Ascending aorta (tissue), 2 donors: Measurements from ENCODE around the gene MTPN. TPM values are rescaled to one million over a fixed set of nuclear protein-coding genes. Genes with fewer than 3 reads are reported as not detected.

ENCODE experiments used
- DNase-seq, 2 donors: peaks; one replicate each; pipeline ENCODE4 v3.0.0-alpha.2; 2019; ENCODE audit warnings: low spot score in 2 of 2
- H3K27ac ChIP-seq, 2 donors: fragments of 200-600 bp; sonication (generic); one replicate each; pipeline ENCODE4 v1.5.1; 2016 to 2017; ENCODE audit warnings: mild to moderate bottlenecking in 1 of 2
- H3K27me3 ChIP-seq: fragments of 200-600 bp; sonication (generic); one replicate; pipeline ENCODE4 v1.5.1; 2017
- H3K36me3 ChIP-seq, 2 donors: fragments of 200-600 bp; sonication (generic); one replicate each; pipeline ENCODE4 v1.5.1; 2016
- H3K4me1 ChIP-seq, 2 donors: fragments of 200-600 bp; sonication (generic); one replicate each; pipeline ENCODE4 v1.5.1; 2016 to 2017; ENCODE audit warnings: mild to moderate bottlenecking in 1 of 2
- H3K4me3 ChIP-seq, 2 donors: fragments of 200-600 bp; sonication (generic); one replicate each; pipeline ENCODE4 v1.5.1; 2016 to 2017; ENCODE audit warnings: mild to moderate bottlenecking in 1 of 2
- H3K9me3 ChIP-seq, 2 donors: fragments of 200-600 bp; sonication (generic); one replicate each; pipeline ENCODE4 v1.5.1; 2016
- intact Hi-C: fragments of 100-400 bp; cut with DNase I; formaldehyde crosslinking; loops from one replicate; pipeline ENCODE4 v1.15.1; 2023
- total RNA-seq: library from RNA; depleted of rRNA; stranded (reverse); fragments of >200 nt; gene quantifications from one replicate; pipeline ENCODE4 v1.1.0, GENCODE V29; 2016
- TF ChIP-seq, protein P1 (sequence below), 3 experiments: fragments of 200-600 bp in 2 of 3; fragments of 450-650 bp in 1 of 3; sonication (generic) in 2 of 3; IDR thresholded peaks; one replicate each; pipeline ENCODE4 v1.5.1; 2016 to 2019; ENCODE audit warnings: antibody characterized with exemption in 3 of 3, mild to moderate bottlenecking in 1 of 3, moderate library complexity in 1 of 3

Gene MTPN
- total RNA-seq, 1 donor from 2014 or later, result 43.5 TPM

DNA sequence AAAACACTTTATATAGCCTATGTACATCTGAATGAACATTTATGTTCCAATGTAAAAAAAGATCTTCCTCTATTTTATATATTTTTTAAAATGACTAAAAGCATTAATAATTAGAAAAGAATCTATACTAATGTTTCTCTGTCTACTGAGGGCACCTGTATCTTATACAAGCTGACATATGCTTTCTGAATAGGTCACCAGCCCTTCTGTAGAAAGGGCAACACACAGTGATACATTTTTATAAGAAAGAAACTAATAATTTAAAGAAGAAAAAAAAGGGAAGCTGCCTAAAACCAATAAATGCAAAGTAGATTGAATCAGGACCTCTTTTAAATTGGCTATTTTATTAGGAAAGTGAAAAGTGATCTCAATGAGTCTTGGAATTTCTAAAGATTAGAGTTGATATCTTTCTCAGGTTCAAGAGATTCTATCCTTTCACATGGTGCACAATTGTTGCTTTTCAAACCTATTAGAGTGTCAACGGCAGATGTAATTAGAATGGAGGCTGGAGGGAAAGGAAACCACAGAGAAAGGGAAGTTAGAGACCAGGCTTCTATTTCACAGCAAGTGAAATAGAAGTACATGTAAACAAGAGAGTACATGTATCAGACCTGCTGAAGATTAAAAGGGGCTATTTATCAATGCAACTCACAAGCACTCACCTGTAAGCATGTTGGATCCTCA lies 6.3 kb downstream of the MTPN start:
- DNase-seq, result no peak
- H3K27me3 ChIP-seq, result no peaks in the 10 kb centered on the region
- TF ChIP-seq, protein P1, sequence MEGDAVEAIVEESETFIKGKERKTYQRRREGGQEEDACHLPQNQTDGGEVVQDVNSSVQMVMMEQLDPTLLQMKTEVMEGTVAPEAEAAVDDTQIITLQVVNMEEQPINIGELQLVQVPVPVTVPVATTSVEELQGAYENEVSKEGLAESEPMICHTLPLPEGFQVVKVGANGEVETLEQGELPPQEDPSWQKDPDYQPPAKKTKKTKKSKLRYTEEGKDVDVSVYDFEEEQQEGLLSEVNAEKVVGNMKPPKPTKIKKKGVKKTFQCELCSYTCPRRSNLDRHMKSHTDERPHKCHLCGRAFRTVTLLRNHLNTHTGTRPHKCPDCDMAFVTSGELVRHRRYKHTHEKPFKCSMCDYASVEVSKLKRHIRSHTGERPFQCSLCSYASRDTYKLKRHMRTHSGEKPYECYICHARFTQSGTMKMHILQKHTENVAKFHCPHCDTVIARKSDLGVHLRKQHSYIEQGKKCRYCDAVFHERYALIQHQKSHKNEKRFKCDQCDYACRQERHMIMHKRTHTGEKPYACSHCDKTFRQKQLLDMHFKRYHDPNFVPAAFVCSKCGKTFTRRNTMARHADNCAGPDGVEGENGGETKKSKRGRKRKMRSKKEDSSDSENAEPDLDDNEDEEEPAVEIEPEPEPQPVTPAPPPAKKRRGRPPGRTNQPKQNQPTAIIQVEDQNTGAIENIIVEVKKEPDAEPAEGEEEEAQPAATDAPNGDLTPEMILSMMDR (IDR thresholded peaks at IDR 0.05), result no peak
- H3K4me1 ChIP-seq, result peaks cover 0 to 21% of the 10 kb centered on the region in 2 donors
- no peak overlapping the region for H3K4me3 ChIP-seq
- H3K27ac ChIP-seq, result peak overlapping the region in 1 of 2 donors; percentile 4
- intact Hi-C loops, result no loop called here
- H3K9me3 ChIP-seq, result no peaks in the 10 kb centered on the region
- peaks cover 0 to 4% of the 10 kb centered on the region in 2 donors for H3K36me3 ChIP-seq

DNA sequence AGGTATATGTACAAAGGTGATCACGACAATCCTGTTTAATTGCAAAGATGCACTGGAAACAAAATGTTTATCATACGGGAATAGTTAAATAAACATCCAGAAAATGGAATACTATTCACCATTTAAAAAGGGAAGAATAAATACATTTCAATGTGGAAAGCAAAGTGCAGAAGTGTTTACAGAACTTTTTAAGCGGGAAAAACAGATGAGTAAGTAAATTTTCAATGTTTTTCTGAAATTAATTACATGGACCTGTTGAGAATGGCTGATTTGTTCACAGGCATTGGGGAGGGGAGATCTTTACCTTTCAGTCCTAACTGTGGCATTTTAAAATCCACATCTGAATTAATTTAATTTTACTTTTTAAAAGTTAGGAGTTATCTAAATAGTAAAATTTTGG lies 7.1 kb downstream of the MTPN start:
- H3K27me3 ChIP-seq, result no peaks in the 10 kb centered on the region
- TF ChIP-seq, protein P1 (IDR thresholded peaks at IDR 0.05), result no peak
- no peaks in the 10 kb centered on the region for H3K9me3 ChIP-seq
- peaks cover 0 to 15% of the 10 kb centered on the region in 2 donors for H3K4me1 ChIP-seq
- intact Hi-C loops, result no loop called here
- DNase-seq, result no peak
- H3K4me3 ChIP-seq, result no peak overlapping the region
- H3K27ac ChIP-seq, result no peak overlapping the region
- peaks cover 0 to 4% of the 10 kb centered on the region in 2 donors for H3K36me3 ChIP-seq

DNA sequence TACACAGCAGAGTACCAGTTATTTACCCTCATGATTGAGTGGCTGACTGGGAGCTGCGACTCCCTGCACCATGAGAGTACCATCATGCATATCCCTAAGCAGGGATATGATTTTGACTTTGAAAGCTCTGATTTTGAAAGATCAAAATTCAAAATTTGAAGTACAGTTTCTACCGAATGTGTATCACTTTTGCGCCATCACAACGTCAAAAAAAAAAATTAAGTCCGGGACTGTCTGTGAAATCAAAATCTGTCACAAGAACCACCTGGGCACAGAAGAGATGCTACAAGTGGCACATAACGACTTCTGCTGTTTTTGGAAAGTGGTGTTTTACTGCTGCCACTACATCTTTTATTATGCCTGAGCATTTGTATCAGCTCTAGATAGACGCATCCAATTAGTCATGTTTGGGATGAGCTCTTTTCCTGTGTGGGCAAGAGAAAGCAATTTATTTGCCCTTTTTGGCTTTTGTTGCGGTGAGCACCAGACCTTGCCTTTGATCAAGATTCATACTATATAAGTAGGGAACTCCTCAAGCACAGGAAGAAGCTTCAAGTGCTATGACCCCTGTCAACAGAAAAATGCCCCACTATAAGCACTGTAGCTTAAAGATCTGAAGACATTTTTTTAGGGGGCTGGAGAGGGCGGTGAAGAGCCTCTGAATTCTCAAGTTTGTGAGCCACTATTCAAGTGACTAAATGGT lies 10.7 kb downstream of the MTPN start:
- intact Hi-C loops, result no loop called here
- TF ChIP-seq, protein P1 (IDR thresholded peaks at IDR 0.05), result no peak

DNA sequence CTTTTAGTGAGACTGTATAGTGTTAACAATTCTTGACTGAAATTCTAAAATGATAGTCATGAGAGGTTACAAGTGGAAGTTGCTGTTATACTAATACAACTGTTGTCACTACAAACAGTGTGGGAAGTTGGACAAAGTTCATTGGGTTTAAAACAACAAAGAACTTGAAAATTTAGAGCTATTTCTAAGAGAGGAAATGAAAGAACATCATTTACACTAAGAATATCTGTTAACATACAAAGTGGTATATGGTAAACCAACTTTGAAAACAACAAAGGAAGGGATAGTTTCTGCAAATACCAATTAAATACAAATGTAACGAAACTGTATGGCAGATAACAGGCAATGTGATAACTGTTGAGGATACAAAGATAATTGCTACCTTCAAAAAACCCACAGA lies 11.6 kb downstream of the MTPN start:
- H3K36me3 ChIP-seq, result no peaks in the 10 kb centered on the region
- H3K9me3 ChIP-seq, result no peaks in the 10 kb centered on the region
- no peak for DNase-seq
- TF ChIP-seq, protein P1 (IDR thresholded peaks at IDR 0.05), result no peak
- H3K27me3 ChIP-seq, result no peaks in the 10 kb centered on the region
- intact Hi-C loops, result no loop called here
- no peak overlapping the region for H3K27ac ChIP-seq
- no peak overlapping the region for H3K4me3 ChIP-seq
- H3K4me1 ChIP-seq, result peaks cover 0 to 7% of the 10 kb centered on the region in 2 donors

More for the DNA sequence above, 10.7 kb downstream of the MTPN start:
- peaks cover 0 to 7% of the 10 kb centered on the region in 2 donors for H3K4me1 ChIP-seq
- no peak for DNase-seq
- H3K27me3 ChIP-seq, result no peaks in the 10 kb centered on the region
- H3K36me3 ChIP-seq, result peaks cover 0 to 4% of the 10 kb centered on the region in 2 donors
- H3K27ac ChIP-seq, result no peak overlapping the region
- no peak overlapping the region for H3K4me3 ChIP-seq
- H3K9me3 ChIP-seq, result no peaks in the 10 kb centered on the region

DNA sequence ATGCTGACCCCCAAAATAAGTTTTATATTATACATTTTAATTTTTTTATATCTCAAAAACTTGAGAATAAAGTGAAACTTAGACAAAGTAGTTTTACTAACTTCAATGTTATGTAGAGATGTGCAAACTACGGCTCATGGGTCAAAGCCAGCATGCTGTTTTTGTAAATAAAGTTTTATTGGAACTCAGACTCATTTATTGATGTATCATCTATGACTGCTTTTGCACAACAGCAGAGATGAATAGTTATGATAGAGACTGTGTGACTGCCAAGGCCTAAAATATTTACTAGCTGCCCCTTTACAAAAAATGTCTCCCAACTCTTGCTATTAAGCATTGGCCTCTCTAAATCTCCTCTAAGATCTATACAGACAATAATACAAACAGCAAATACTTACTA lies 12.4 kb downstream of the MTPN start:
- no peak for DNase-seq
- intact Hi-C loops, result no loop called here
- peaks cover 0 to 7% of the 10 kb centered on the region in 2 donors for H3K4me1 ChIP-seq
- H3K4me3 ChIP-seq, result no peak overlapping the region
- H3K27me3 ChIP-seq, result no peaks in the 10 kb centered on the region
- no peaks in the 10 kb centered on the region for H3K36me3 ChIP-seq
- no peaks in the 10 kb centered on the region for H3K9me3 ChIP-seq
- H3K27ac ChIP-seq, result no peak overlapping the region
- TF ChIP-seq, protein P1 (IDR thresholded peaks at IDR 0.05), result no peak
